NCI-H1105 (cell line): ENCODE results near the gene SBF2.
A peak's percentile ranks its signal among the peaks of the same experiment; 100 is the strongest.

Source experiments
- DNase-seq: peaks from one replicate; lab custom pipeline; 2025; lab: John Stamatoyannopoulos, UW

Gene SBF2

DNA sequence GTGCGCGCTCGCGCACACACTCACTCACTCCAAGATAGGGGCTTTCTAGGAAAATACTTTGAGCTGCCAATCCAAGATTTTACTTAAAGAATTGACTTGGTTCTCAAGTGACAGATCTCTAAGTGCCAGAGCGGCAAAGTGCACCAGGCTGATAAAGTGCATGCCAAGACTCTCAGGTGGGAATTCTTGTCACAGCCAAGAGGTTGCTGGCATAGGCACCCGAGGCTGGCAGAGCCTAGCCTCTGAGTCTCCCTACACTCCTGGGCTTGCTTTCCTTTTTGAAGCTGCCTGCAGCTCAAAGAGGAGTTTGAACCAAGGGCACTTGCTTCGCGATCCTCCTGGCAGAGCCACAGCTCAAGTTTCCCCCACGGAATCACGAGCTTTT lies 8.3 kb upstream of the SBF2 start:
- DNase-seq = no peak

GRCh38 chr11:10301656-10302358 lies 7.8 kb upstream of the SBF2 start:
- DNase-seq = no peak

- DNase-seq = no peak
These were observed 4.3 kb upstream of the SBF2 start for GRCh38 chr11:10298342-10298741.

GRCh38 chr11:10295064-10295901 lies 1.3 kb upstream of the SBF2 start:
- DNase-seq = no peak

- DNase-seq = peak; percentile 32
These were observed 403 bp upstream of the SBF2 start for GRCh38 chr11:10294290-10294953.

DNA sequence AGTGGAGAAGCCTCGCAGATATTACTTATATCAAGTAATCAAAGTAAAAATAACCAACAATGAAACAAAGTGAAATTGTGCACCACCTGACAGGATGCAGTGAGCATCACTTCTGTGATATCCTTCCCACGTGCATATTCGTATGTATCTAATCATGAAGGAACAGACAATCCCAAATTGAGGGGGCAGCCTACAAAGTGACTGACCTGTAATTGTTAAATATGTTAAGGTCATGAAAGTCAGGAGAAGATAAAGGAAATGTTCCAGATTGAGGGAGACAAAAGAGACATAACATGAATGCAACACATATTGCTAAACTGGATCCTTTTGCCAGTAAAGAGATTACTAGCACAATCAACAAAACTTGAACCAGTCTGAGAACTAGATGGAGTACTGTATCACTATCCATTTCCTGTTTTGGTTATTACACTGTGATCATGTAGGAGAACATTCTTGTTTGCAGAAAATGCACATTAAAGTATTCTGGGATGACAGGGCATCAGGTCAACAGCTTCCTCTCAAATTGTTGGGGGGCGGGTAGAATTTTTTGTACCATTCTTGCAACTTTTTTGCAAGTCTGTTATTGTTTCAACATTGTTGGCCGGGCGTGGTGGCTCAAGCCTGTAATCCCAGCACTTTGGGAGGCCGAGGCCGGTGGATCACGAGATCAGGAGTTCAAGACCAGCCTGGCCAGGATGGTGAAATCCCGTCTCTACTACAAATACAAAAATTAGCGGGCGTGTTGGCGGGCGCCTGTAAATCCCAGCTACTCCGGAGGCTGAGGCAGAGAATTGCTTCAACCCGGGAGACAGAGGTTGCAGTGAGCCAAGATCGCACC lies 2.0 kb downstream of the SBF2 start:
- DNase-seq = no peak

- no peak for DNase-seq
These were observed 4.1 kb downstream of the SBF2 start for GRCh38 chr11:10289765-10290380.

DNA sequence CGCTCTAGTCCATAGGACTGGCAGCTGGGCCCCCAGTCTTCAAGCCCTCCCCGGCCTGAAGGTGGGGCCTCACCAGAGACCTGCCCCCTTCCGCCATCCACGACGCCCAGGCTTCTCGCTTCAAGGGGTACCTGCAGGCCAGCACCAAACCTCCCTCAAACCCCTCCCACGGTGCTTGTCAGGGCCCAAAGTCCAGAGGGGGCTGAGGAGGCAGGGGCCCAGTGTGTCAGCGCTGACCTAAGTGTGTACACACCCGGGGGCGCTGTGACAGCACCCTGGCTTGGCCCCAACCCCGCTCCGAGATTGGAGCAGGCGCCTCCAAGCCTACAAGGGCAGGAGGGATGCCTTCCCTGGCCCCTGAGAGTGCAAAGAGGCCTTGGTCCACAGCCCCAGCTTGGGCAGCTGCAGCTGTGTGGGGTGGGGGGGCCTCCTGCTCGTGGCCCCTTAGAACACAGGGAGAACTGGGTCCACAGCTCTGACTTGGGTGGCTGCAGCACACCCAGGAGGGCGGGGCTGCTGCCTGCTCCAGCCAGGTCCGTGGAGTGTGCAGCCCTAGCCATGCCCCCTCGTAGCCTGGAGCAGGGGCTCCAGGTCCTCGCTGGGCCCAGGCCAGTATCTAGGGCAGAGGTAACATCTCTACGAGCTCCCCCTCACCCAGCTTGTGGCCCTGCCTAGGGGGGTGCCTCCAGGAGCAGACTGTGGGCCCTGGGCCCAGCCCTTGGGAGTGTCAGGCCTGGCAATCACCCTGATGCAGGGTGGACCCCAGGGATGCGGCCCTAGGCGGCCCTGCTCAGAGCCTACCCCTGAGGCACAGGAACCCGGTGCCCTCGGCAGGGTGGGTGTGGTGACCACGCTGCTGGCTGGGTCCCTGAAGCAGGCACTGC lies 4.9 kb downstream of the SBF2 start:
- DNase-seq = no peak

- no peak for DNase-seq
These were observed 6.0 kb downstream of the SBF2 start for GRCh38 chr11:10287766-10288715.

DNA sequence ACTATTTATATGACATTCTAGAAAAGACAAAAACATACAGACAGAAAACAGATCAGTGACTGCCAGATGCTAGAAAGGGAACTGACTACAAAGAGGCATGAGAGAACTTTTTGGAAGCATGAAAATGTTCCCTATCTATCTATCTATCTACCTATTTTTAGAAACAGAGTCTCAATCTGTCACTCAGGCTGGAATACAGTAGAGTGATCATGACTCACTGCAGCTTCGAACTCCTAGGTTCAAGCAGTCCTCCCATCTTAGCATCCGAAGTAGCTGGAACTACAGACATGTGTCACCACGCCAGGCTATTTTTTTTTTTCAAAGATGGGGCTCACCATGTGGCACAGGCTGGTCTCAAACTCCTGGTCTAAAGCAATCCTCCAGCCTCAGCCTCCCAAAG lies 6.9 kb downstream of the SBF2 start:
- no peak for DNase-seq

DNA sequence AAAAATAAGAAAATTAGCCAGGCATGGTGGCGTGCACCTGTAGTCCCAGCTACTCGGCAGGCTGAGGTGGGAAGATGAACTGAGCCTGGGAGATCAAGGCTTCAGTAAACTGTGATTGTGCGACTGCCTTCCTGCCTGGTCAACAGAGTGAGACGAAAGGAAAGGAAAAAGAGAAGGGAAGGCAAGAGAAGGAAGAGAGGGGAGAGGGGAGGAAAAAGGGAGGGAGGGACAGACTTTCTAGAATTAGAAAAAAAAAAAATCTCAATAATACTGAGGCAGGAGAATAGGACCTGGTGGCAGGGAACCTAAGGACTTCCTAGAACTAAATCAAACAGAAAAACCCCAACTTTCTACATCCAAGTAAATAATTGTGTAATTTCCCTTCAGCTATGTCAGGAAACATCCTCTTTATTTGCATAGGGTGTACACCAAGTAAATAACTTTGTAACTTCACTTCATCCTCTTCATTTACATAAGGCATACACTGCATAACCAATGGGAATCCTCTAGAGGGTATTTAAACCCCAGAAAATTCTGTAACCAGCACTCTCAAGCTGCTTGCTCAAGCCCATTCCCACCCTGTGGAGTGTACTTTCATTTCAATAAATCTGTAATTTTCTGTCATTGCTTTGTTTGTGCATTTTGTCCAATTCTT lies 8.7 kb downstream of the SBF2 start:
- DNase-seq = no peak

DNA sequence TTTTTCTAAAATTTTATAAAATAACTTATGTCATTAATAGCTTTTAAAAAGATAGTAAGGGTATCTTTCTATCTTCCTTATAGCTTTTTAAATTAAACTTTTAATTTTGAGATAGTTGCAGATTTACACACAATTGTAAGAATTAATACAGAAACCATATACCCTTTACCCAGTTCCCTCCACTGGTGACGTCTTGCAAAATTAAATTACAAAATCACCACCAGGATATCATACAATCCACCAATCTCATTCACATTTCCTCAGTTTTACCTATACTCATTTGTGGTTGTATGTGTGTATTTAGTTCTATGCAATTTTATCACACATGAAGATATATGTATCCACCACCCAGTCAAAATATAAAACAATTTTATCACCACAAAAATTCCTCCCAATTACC lies 10.0 kb downstream of the SBF2 start:
- DNase-seq = no peak

- DNase-seq = no peak
These were observed 11.9 kb downstream of the SBF2 start for GRCh38 chr11:10282117-10282516.

DNA sequence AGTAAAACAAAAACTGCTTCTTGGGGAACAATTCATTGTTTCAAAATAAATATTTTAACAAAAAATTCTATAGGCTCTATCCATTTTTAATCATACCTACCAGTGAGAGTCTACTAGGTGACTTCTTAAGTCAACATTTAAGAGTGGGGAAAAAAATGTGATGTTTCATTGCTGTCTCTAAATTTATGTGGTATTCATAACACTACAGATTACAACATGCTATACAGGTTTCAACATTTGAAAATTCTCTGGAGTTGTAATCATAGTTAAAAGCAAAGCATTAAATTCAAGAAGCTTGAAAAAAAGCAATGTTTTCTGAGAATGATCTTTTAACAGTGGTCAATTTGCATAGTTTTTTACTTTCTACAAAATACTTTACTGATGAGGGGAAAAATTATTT lies 18.3 kb downstream of the SBF2 start:
- DNase-seq = no peak

- DNase-seq = no peak
These were observed 19.3 kb downstream of the SBF2 start for GRCh38 chr11:10274726-10275125.

GRCh38 chr11:10273738-10274137 lies 20.3 kb downstream of the SBF2 start:
- no peak for DNase-seq

DNA sequence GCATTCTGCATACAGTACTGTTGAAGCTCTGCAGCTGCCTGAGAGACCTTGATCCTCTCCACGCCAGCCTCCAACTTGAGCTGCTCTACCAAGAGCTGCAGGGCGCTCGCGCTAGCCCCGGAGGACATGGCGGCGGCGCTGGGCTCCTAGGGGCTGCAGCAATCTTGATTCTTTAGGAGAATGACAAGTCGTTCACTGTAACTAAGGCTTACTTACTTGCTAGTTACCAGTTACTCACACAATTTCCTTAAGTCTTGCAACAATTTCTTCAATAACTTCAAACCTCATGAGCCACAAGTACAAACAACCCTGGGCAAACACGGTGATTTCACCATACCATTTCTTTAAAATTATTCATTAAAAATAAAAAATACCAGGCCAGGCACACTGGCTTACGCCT lies 21.9 kb downstream of the SBF2 start:
- no peak for DNase-seq

DNA sequence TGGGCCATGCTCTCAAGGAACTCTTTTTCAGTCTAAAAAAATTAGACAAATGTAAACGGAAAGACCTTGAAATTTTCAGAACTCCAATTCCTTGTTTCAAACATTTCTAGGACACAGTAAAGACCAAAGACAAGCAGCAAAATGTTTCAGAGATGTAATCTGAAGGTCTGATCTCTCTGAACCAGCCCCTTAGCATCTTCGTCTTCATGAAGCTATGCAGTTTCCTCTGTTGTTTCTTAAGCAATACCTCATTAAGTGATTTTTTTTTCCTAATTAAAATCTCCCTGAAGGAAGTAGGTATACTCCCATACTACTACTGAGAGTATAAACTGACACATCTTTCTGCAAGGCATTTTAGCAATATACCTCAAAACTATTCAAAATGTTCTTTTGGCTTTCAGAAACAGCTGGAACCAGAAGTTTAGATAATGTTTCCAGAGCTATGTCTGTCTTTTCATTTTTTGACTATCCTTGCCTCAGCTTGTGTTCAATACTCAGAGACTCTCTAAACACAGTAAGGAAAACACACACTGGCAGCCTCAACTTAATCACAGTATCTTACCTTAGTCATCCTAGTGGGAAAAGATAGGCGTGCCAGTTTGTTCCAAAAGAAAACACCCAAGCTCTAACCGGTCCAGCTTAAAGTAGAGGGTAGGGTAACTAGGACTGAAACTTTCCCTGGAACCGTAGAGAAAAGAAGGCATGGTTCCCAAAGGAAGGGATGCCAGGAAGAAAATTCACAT lies 25.1 kb downstream of the SBF2 start:
- no peak for DNase-seq
